ENCODE measurements around the gene GALNT2. TPM values are rescaled to one million over a fixed set of nuclear protein-coding genes. Genes with fewer than 3 reads are reported as not detected.

GALNT2 gene
- total RNA-seq, 5 donors from 2014 or later (not counting 1 experiment from before 2014, with no cell fraction given), result 22.2 to 29.7 (median 23.5) TPM

GRCh38 chr1:230261928-230262650, 195.1 kb downstream of the GALNT2 start:
- H3K36me3 Mint-ChIP-seq, result peaks cover 65% of the 10 kb centered on the region
- Histone ChIP-seq H3K9me3 (no peaks in the 10 kb centered on the region), H3K27me3 (replicated peaks in 1 of 2; ENCODE audit: control insufficient read depth in 2 of 2, extremely low read depth in 1 of 2, insufficient read depth in 2 of 2, low read length in 1 of 2) (no peaks in the 10 kb centered on the region), H3K4me3 (ENCODE audit: control insufficient read depth in 1 of 2, extremely low read depth in 1 of 2, low read length in 1 of 2) (no peak overlapping the region), H3K36me3 (ENCODE audit: control insufficient read depth in 2 of 2, extremely low read depth in 1 of 2, insufficient read depth in 1 of 2, low read length in 1 of 2) (peaks cover 0 to 34% of the 10 kb centered on the region in 2 donors), H3K4me1 (ENCODE audit: control insufficient read depth in 1 of 2, extremely low read depth in 1 of 2, insufficient read depth in 2 of 2, low read length in 2 of 2) (no peaks in the 10 kb centered on the region), H3K27ac (ENCODE audit: low read length) (no peak overlapping the region)
- no peak overlapping the region for H3K27ac Mint-ChIP-seq
- no peaks in the 10 kb centered on the region for H3K9me3 Mint-ChIP-seq
- H3K4me1 Mint-ChIP-seq, result no peaks in the 10 kb centered on the region
- DNase-seq (no peak), ATAC-seq (replicated peaks in 1 of 4) (no peak)
- ChIA-PET CTCF (interaction anchor here in 1 of 2 donors (0.6 to 0.7 kb wide), 2 partner anchors 9 to 31 kb away, joined by 3 read pairs; no protein-coding TSS in a partner anchor), POLR2A (no interaction called here)
- H3K27me3 Mint-ChIP-seq, result no peaks in the 10 kb centered on the region
- no peak overlapping the region for H3K4me3 Mint-ChIP-seq
- WGBS (ENCODE audit: insufficient coverage), result 89% methylated on average over 10 of the region's 21 CpGs

GRCh38 chr1:230262867-230263567, 196.0 kb downstream of the GALNT2 start:
- Histone ChIP-seq H3K4me3 (ENCODE audit: control insufficient read depth in 1 of 2, extremely low read depth in 1 of 2, low read length in 1 of 2) (no peak overlapping the region), H3K9me3 (no peaks in the 10 kb centered on the region), H3K36me3 (ENCODE audit: control insufficient read depth in 2 of 2, extremely low read depth in 1 of 2, insufficient read depth in 1 of 2, low read length in 1 of 2) (peaks cover 0 to 36% of the 10 kb centered on the region in 2 donors), H3K4me1 (ENCODE audit: control insufficient read depth in 1 of 2, extremely low read depth in 1 of 2, insufficient read depth in 2 of 2, low read length in 2 of 2) (no peaks in the 10 kb centered on the region), H3K27me3 (replicated peaks in 1 of 2; ENCODE audit: control insufficient read depth in 2 of 2, extremely low read depth in 1 of 2, insufficient read depth in 2 of 2, low read length in 1 of 2) (no peaks in the 10 kb centered on the region), H3K27ac (ENCODE audit: low read length) (no peak overlapping the region)
- POLR2A ChIA-PET, result no interaction called here
- 94% methylated on average over 13 of the region's 13 CpGs for WGBS (ENCODE audit: insufficient coverage)
- CTCF ChIA-PET, result no interaction called here
- Mint-ChIP-seq H3K4me1 (peaks cover 0 to 4% (median 0%) of the 10 kb centered on the region in 3 donors), H3K4me3 (no peak overlapping the region), H3K9me3 (no peaks in the 10 kb centered on the region), H3K27me3 (no peaks in the 10 kb centered on the region), H3K27ac (no peak overlapping the region), H3K36me3 (peaks cover 63% of the 10 kb centered on the region)
- ATAC-seq (replicated peaks in 1 of 4), result no peak
- no peak for DNase-seq

GRCh38 chr1:230263568-230264195, 196.6 kb downstream of the GALNT2 start:
- Mint-ChIP-seq H3K27me3 (no peaks in the 10 kb centered on the region), H3K9me3 (no peaks in the 10 kb centered on the region), H3K27ac (no peak overlapping the region), H3K4me1 (peaks cover 0 to 4% (median 0%) of the 10 kb centered on the region in 3 donors), H3K36me3 (peaks cover 58% of the 10 kb centered on the region), H3K4me3 (no peak overlapping the region)
- no peaks in the 10 kb centered on the region for H3K4me1 ChIP-seq (ENCODE audit: control insufficient read depth in 1 of 2, extremely low read depth in 1 of 2, insufficient read depth in 2 of 2, low read length in 2 of 2)
- no peaks in the 10 kb centered on the region for H3K27me3 ChIP-seq (replicated peaks in 1 of 2; ENCODE audit: control insufficient read depth in 2 of 2, extremely low read depth in 1 of 2, insufficient read depth in 2 of 2, low read length in 1 of 2)
- no peak overlapping the region for H3K27ac ChIP-seq (ENCODE audit: low read length)
- CTCF ChIA-PET, result no interaction called here
- no peaks in the 10 kb centered on the region for H3K9me3 ChIP-seq
- ATAC-seq (replicated peaks in 1 of 4) (no peak), DNase-seq (no peak)
- POLR2A ChIA-PET, result no interaction called here
- 94% methylated on average over 17 of the region's 21 CpGs for WGBS (ENCODE audit: insufficient coverage)
- peaks cover 0 to 36% of the 10 kb centered on the region in 2 donors for H3K36me3 ChIP-seq (ENCODE audit: control insufficient read depth in 2 of 2, extremely low read depth in 1 of 2, insufficient read depth in 1 of 2, low read length in 1 of 2)
- no peak overlapping the region for H3K4me3 ChIP-seq (ENCODE audit: control insufficient read depth in 1 of 2, extremely low read depth in 1 of 2, low read length in 1 of 2)

GRCh38 chr1:230264342-230264741, 197.3 kb downstream of the GALNT2 start:
- Histone ChIP-seq H3K9me3 (no peaks in the 10 kb centered on the region), H3K27me3 (replicated peaks in 1 of 2; ENCODE audit: control insufficient read depth in 2 of 2, extremely low read depth in 1 of 2, insufficient read depth in 2 of 2, low read length in 1 of 2) (no peaks in the 10 kb centered on the region), H3K36me3 (ENCODE audit: control insufficient read depth in 2 of 2, extremely low read depth in 1 of 2, insufficient read depth in 1 of 2, low read length in 1 of 2) (peaks cover 0 to 36% of the 10 kb centered on the region in 2 donors), H3K4me1 (ENCODE audit: control insufficient read depth in 1 of 2, extremely low read depth in 1 of 2, insufficient read depth in 2 of 2, low read length in 2 of 2) (peaks cover 0 to 1% of the 10 kb centered on the region in 2 experiments), H3K27ac (ENCODE audit: low read length) (no peak overlapping the region), H3K4me3 (ENCODE audit: control insufficient read depth in 1 of 2, extremely low read depth in 1 of 2, low read length in 1 of 2) (no peak overlapping the region)
- ATAC-seq (replicated peaks in 1 of 4) (no peak), DNase-seq (no peak)
- WGBS (ENCODE audit: insufficient coverage), result 55% methylated on average over 7 of the region's 8 CpGs
- Mint-ChIP-seq H3K4me3 (no peak overlapping the region), H3K9me3 (no peaks in the 10 kb centered on the region), H3K36me3 (peaks cover 52% of the 10 kb centered on the region), H3K27ac (no peak overlapping the region), H3K4me1 (peaks cover 0 to 5% (median under 1%) of the 10 kb centered on the region in 3 donors), H3K27me3 (no peaks in the 10 kb centered on the region)
- CTCF ChIA-PET, result no interaction called here
- POLR2A ChIA-PET, result interaction anchor here in 1 of 2 donors (0.6 kb wide), 2 partner anchors 45 to 133 kb away, joined by 3 to 4 read pairs; no protein-coding TSS in a partner anchor

GRCh38 chr1:230265200-230266115, 198.4 kb downstream of the GALNT2 start:
- ChIA-PET CTCF (no interaction called here), POLR2A (no interaction called here)
- peaks cover 0 to 36% of the 10 kb centered on the region in 2 donors for H3K36me3 ChIP-seq (ENCODE audit: control insufficient read depth in 2 of 2, extremely low read depth in 1 of 2, insufficient read depth in 1 of 2, low read length in 1 of 2)
- Mint-ChIP-seq H3K9me3 (no peaks in the 10 kb centered on the region), H3K4me1 (peaks cover 4 to 12% (median 7%) of the 10 kb centered on the region in 3 donors), H3K36me3 (peaks cover 47% of the 10 kb centered on the region), H3K27ac (no peak overlapping the region), H3K27me3 (no peaks in the 10 kb centered on the region), H3K4me3 (no peak overlapping the region)
- DNase-seq (no peak), ATAC-seq (replicated peaks in 1 of 4) (no peak)
- no peaks in the 10 kb centered on the region for H3K27me3 ChIP-seq (replicated peaks in 1 of 2; ENCODE audit: control insufficient read depth in 2 of 2, extremely low read depth in 1 of 2, insufficient read depth in 2 of 2, low read length in 1 of 2)
- WGBS (ENCODE audit: insufficient coverage), result 92% methylated on average over 9 of the region's 17 CpGs
- H3K27ac ChIP-seq (ENCODE audit: low read length), result no peak overlapping the region
- no peaks in the 10 kb centered on the region for H3K9me3 ChIP-seq
- H3K4me1 ChIP-seq (ENCODE audit: control insufficient read depth in 1 of 2, extremely low read depth in 1 of 2, insufficient read depth in 2 of 2, low read length in 2 of 2), result peaks cover 4 to 12% of the 10 kb centered on the region in 2 experiments
- H3K4me3 ChIP-seq (ENCODE audit: control insufficient read depth in 1 of 2, extremely low read depth in 1 of 2, low read length in 1 of 2), result no peak overlapping the region

GRCh38 chr1:230266456-230266855, 199.4 kb downstream of the GALNT2 start:
- Mint-ChIP-seq H3K27ac (no peak overlapping the region), H3K4me1 (peaks cover 13 to 22% (median 17%) of the 10 kb centered on the region in 3 donors), H3K36me3 (peaks cover 51% of the 10 kb centered on the region), H3K4me3 (no peak overlapping the region), H3K27me3 (no peaks in the 10 kb centered on the region), H3K9me3 (no peaks in the 10 kb centered on the region)
- 86% methylated on average over 1 of the region's 2 CpGs for WGBS (ENCODE audit: insufficient coverage)
- peaks cover 0 to 36% of the 10 kb centered on the region in 2 donors for H3K36me3 ChIP-seq (ENCODE audit: control insufficient read depth in 2 of 2, extremely low read depth in 1 of 2, insufficient read depth in 1 of 2, low read length in 1 of 2)
- no peaks in the 10 kb centered on the region for H3K9me3 ChIP-seq
- ATAC-seq (replicated peaks in 1 of 4), result no peak
- no peak overlapping the region for H3K27ac ChIP-seq (ENCODE audit: low read length)
- POLR2A ChIA-PET, result no interaction called here
- DNase-seq, result no peak
- H3K4me3 ChIP-seq (ENCODE audit: control insufficient read depth in 1 of 2, extremely low read depth in 1 of 2, low read length in 1 of 2), result no peak overlapping the region
- no peaks in the 10 kb centered on the region for H3K27me3 ChIP-seq (replicated peaks in 1 of 2; ENCODE audit: control insufficient read depth in 2 of 2, extremely low read depth in 1 of 2, insufficient read depth in 2 of 2, low read length in 1 of 2)
- CTCF ChIA-PET, result interaction anchor here in 1 of 2 donors (0.5 kb wide), 1 partner anchor 178 kb away, joined by 3 read pairs; no protein-coding TSS in a partner anchor
- H3K4me1 ChIP-seq (ENCODE audit: control insufficient read depth in 1 of 2, extremely low read depth in 1 of 2, insufficient read depth in 2 of 2, low read length in 2 of 2), result peaks cover 9 to 20% of the 10 kb centered on the region in 2 experiments

Measured in T-cell (primary cell).